Stimulated activated CD8-positive, alpha-beta memory T cell treated with anti-CD3 and anti-CD28 coated beads, Interleukin-2, amount 100 ng/mL, for 48 hours (primary cell): ENCODE data around the gene ABCC1.

Source experiments
- DNase-seq, 2 donors: peaks; one replicate each; pipeline ENCODE4 v3.0.0-alpha.2; 2020; ENCODE audit warnings: low read depth in 2 of 2

The ABCC1 gene

DNA sequence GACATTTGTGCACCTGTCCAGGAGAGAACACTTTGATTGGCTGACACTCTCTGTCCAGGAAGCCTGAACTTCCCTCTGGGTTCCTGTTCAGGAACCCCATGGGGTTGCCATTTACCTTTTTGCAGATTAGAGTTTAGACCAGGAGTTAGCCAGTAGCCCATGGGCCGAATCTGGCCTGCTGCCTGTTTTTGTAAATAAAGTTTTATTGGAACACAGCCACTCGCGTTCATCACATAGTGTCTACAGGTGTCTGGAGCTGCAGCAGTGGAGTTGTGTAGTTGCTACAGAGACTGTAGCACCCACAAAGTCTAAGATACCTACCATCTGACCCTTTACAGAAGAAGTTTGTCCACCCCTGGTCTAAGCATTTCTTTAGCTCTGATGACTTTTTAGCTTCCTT, 70.9 kb downstream of the ABCC1 start:
- no peak for DNase-seq

DNA sequence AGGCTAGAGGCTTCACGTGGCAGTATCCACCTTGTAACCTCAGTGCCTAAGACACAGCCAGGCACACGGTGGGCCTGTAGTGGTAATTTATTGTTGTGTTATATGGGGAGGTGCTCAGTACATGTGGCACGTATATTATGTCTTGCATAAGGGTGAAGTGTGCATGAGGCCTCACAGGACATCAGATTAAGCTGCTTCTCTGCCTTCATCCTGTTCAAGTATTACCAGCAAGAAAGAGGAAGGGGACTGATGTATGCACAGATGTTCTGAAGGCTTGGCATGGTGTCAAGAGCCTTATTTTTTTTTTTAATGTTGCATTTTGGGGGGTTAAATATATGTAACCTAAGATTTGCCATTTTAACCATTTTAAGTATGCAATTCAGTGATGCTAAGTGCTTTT, 71.6 kb downstream of the ABCC1 start:
- DNase-seq, result no peak

DNA sequence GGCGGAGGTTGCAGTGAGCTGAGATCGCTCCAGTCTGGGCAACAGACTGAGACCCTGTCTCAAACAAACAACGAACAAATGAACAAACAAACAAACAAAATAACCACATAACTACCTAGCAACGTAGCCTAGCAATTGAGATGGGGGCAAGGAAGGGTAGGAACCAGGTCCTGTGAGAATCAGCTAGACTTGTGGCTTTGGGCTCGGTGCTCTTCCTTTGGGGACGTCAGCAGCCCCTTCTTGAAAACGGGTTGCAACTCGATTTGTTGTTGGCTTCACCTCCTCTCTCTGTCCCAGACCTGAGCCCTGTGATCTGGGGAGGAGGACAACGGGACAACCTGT, 72.2 kb downstream of the ABCC1 start:
- no peak for DNase-seq

- no peak for DNase-seq
Measured at GRCh38 chr16:16021988-16022682, 72.7 kb downstream of the ABCC1 start.

DNA sequence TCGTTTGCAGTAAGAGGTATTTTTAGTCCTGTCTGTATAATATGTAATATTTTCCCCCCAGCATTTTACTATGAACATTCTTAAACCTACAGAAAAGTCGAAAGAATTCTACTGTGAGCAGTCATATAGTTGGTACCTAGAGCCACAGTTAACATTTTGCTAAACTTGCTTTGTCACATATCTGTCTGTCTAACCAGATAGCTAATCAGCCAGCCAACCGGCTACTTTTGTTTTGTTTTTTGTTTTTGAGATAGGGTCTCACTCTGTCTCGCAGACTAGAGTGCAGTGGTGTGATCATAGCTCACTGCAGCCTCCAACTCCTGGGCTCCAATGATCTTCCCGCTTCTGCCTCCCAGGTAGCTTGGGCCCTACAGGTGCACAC, 73.3 kb downstream of the ABCC1 start:
- no peak for DNase-seq

GRCh38 chr16:16025214-16025968, 76.0 kb downstream of the ABCC1 start:
- DNase-seq, result peak; percentile 39 to 54

DNA sequence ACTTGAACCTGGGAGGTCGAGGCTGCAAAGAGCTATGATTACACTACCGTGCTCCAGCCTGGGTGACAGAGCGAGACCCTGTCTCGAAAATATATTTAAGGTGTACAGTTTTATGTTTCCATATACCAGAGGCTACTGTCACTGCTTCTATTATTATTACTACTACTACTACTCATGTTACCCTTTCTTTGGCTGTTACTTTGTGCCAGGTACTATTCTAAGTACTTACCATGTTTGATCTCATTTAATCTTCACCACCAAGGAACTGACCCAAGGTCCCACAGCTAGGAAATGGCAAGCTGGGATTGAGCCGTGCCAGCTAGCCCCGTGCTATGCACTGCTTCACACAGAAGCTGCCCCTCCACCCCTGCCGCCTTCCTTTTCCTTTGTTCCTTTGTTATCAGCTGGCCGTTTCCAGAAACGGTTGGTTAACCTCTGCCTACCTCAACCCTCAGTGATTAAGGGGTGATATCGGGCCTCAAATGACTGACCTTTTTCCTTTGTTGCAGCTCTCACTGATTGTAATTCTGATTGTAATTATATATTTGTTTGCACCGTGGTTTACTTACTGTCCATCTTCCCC, 78.4 kb downstream of the ABCC1 start:
- no peak for DNase-seq

- no peak for DNase-seq
Measured at GRCh38 chr16:16028311-16028999, 79.0 kb downstream of the ABCC1 start.

- DNase-seq, result no peak
Measured at GRCh38 chr16:16029431-16030011, 80.1 kb downstream of the ABCC1 start.

- no peak for DNase-seq
Measured at GRCh38 chr16:16030449-16030848, 81.0 kb downstream of the ABCC1 start.

- DNase-seq, result no peak
Measured at GRCh38 chr16:16031401-16031800, 82.0 kb downstream of the ABCC1 start.

DNA sequence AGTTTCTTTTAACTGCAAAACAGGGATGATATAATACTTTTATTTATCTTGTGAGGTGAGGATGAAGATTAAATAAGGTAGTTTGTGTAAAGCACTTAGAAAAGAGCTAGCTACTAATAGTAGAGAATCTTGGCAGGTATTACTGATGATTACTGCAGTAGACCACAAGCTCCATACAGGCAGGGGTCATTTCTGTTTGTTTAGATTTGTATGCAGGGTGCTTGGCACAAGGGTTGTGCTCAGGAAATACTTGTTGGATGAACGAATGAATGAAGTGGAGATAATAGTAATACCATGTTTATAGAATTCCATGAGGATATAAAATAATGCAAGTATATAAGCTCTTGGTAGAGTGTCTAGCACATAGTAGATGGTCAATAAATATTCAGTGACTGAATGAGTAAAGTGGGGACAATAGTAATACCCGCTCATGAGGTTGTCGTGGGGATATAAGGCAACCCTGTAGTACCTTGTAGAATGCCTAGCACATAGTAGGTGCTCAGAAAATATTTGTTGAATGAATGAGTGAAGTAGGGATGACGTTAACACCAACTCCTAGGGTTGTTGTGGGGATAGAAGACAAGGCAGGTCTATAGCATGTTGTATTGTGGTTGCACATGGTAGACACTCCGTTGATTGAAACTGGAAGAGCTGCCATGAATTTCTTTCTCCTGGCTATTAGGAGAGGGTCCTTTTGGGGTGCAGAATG, 83.0 kb downstream of the ABCC1 start:
- no peak for DNase-seq

- DNase-seq, result no peak
Measured at GRCh38 chr16:16033208-16033717, 83.8 kb downstream of the ABCC1 start.

GRCh38 chr16:16036359-16036792, 87.0 kb downstream of the ABCC1 start:
- DNase-seq, result no peak

DNA sequence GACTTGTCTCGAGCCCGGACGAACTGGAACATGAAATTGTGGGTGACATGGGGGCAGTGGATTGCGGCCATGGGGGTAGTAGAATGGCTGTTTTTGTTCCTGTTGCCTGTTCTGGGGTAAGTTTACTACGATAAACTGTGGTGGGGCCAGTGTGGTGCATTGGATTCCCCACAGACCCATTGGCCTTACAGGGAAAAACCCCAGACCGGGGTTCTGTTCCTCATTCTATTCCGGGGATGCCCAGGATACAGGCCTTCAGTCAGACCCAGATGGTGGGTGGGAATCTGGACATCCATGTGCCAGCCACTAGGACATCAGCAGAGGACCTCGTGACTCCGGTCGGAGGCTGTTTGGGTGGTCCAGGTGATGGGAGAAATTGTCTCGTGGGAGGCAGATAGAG, 88.1 kb downstream of the ABCC1 start:
- DNase-seq, result no peak

DNA sequence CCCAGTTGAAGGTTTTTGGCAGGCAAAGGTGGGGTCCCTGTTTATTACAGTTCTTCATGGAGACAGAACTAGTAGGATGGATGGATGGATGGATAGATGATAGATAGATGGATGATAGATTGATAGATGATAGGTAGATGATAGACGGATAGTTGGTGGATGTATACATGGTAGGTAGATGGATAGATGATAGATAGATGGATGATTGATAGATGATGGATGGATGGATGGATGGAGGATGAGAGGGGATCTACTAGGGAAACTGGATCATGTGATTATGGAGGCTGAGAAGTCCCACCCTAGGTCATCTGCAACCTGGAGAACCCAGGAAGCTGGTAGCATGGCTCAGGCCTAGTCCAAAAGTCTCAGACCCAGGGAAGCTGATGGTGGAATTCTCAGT, 88.6 kb downstream of the ABCC1 start:
- no peak for DNase-seq

DNA sequence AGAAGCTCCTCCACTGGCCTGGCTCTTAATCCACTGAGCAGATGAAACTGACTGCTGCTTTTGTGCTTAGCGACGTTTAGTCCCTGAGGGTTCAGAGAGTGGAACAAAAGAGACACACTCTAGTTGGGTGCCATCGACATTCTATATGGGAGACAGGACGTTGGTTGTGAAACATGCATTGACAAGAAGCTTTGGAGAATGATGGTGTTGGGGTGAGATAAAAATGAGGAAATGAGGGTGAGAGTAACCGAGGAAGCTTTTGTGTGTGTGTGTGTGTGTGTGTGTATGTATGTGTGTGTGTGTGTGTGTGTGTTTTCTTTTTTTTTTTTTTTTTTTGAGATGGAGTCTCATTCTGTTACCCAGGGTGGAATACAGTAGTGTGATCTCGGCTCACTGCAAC, 89.5 kb downstream of the ABCC1 start:
- DNase-seq, result no peak

GRCh38 chr16:16041196-16041892, 91.9 kb downstream of the ABCC1 start:
- no peak for DNase-seq

GRCh38 chr16:16042076-16042475, 92.7 kb downstream of the ABCC1 start:
- DNase-seq, result no peak

DNA sequence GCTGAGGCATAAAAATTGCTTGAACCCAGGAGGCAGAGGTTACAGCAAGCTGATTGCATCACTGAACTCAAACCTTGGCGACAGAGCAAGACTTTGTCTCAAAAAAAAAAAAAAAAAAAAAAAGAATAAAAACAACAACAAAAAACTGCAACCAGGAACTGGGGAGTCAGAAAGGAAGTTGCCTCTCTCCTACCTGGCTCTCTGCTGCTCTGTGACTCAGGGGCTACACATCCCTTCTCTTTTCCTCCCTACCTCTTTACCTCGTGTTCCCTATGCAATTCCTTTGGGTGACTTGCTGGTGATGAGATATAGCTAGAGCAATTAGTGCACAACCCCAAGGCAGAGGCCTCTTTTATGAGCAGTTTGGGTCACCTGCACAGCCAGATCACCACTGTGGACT, 95.9 kb downstream of the ABCC1 start:
- no peak for DNase-seq

DNA sequence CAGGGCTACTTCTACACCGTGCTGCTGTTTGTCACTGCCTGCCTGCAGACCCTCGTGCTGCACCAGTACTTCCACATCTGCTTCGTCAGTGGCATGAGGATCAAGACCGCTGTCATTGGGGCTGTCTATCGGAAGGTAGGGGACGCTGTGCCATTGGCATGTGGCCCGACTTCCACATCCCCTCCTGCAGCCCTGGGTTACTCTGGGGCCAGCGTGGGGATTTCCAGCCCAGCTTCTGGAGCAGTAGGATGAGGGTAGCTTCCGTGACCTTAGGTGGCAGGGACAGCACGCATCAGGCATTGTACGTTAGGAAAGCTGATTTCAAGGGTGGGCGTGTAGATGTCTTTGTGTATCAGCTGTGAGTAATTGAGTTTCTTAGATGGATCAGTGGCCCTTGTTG, 96.5 kb downstream of the ABCC1 start:
- no peak for DNase-seq
